Astrocyte of the cerebellum (primary cell): ENCODE results near the gene SPSB1.

Source experiments
- DNase-seq: peaks from one replicate; pipeline ENCODE4 v3.0.0-alpha.2; 2011; ENCODE audit warnings: low read depth
- H3K4me3 ChIP-seq: 2 replicates; pipeline ENCODE4 v1.5.1; 2011; ENCODE audit warnings: mild to moderate bottlenecking, low read depth, low read length, moderate library complexity
- CTCF ChIP-seq: IDR thresholded peaks from 2 replicates; pipeline ENCODE4 v1.5.1; 2012; ENCODE audit warnings: low read length, low read depth, moderate library complexity, mild to moderate bottlenecking; ENCODE audit errors: missing control alignments
- in situ Hi-C: cut with HindIII; loops from 2 replicates; pipeline ENCODE4 v1.10.0; 2017; ENCODE audit warnings: low sequenced_read_pairs

SPSB1 gene

GRCh38 chr1:9275567-9276034, 17.1 kb upstream of the SPSB1 start:
- no peak for DNase-seq
- no peak for TF ChIP-seq CTCF
- in situ Hi-C loops = no loop called here
- no peak overlapping the region for H3K4me3 ChIP-seq

GRCh38 chr1:9278116-9278515, 14.6 kb upstream of the SPSB1 start:
- H3K4me3 ChIP-seq = no peak overlapping the region
- no peak for TF ChIP-seq CTCF
- in situ Hi-C loops = no loop called here
- no peak for DNase-seq

DNA sequence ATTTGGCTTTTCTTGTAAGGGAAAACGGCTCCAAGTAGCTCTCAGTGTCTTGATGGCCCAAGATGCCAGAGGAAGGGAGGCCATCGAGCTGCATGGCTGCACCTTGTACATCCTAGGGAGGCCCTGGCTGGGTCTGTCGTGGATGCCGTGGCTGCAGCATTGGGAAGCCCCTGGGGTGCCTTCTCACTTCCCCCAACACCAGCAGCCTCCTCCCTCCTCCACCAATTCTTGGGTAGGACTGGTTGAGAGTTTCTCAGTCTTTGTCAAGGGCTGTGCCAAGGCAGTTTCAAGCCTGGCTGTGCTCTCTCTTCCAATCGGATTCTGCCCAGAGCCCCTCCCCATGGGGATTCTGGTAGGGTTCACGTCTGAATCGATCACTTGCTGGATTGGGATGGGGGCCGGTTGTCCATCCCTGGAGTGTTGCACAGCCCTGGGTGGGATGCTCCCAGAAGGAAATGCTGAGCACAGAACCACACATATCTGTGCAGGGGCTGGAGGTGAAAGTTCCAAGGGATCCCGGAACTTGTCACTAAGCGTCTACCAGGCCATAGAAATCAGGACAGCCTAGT, 14.0 kb upstream of the SPSB1 start:
- no peak for TF ChIP-seq CTCF
- no peak for DNase-seq
- in situ Hi-C loops = no loop called here
- no peak overlapping the region for H3K4me3 ChIP-seq

DNA sequence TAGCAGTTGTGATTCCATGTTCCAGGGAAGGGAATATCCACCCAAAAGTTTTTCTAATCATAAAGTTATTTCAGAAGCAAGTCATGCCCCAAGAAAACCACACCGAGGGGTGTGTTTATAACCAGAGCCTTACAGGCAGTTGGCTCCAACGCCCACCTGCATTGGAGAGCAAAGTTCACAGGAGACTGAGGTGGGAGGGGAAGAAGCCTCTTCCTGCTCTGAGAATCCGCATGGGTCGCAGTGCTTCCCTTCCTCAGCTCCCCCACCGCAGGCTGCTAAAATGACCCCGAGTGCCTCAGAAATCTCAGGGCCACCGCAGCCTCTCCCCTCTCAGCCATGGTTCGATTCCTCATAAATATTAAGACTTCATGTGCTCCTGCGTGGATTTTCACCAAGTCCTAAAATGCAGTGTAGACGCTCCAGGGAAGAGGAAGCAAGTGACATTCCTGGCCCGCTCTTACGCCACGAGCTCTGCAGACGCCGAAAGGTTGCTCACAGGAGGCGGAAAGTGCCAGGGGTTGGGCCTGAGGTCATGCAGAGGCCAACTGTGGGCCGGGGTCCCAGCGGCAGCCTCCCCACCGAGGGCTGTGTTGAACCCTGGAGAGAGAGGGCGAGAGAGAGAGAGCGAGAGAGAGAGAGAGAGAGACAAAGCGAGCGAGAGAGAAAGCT, 13.4 kb upstream of the SPSB1 start:
- in situ Hi-C loops = no loop called here
- no peak overlapping the region for H3K4me3 ChIP-seq
- TF ChIP-seq CTCF = no peak
- DNase-seq = no peak

- peak; percentile 69 for DNase-seq
- no peak for TF ChIP-seq CTCF
- no peak overlapping the region for H3K4me3 ChIP-seq
- in situ Hi-C loops = no loop called here
Observed at GRCh38 chr1:9280015-9280860, 12.5 kb upstream of the SPSB1 start.

- no peak for TF ChIP-seq CTCF
- H3K4me3 ChIP-seq = no peak overlapping the region
- DNase-seq = no peak
- in situ Hi-C loops = no loop called here
Observed at GRCh38 chr1:9281071-9281827, 11.4 kb upstream of the SPSB1 start.
